AG04450 (cell line): ENCODE data around the gene NEK11. TPM values are rescaled to one million over a fixed set of nuclear protein-coding genes. Genes with fewer than 3 reads are reported as not detected.

Experiments
- CTCF ChIA-PET: fragments of 300-600, 350-600 bp; formaldehyde crosslinking; extraction: SDS; loops from one replicate; lab custom pipeline; 2022; ENCODE audit warnings: antibody characterized with exemption, inconsistent platforms; lab: Charles Lee
- POLR2A ChIA-PET: fragments of 350-600 bp; formaldehyde crosslinking; extraction: SDS; loops from one replicate; lab custom pipeline; 2021; ENCODE audit warnings: antibody characterized with exemption, inconsistent platforms; lab: Yijun Ruan, JAX
- DNase-seq: peaks from one replicate; pipeline ENCODE4 v3.0.0-alpha.2; 2011; ENCODE audit warnings: low read depth, low spot score
- H3K27ac ChIP-seq: one replicate; pipeline ENCODE4 v1.5.1; 2012; ENCODE audit warnings: low read depth, low read length, control low read depth
- H3K27me3 ChIP-seq: one replicate; pipeline ENCODE4 v1.6.0; 2012; ENCODE audit warnings: low read length; ENCODE audit not compliant: control insufficient read depth, insufficient read depth
- H3K4me3 ChIP-seq: 2 replicates; pipeline ENCODE4 v1.5.1; 2011; ENCODE audit warnings: mild to moderate bottlenecking, low read depth, low read length, control low read depth
- H3K9me3 ChIP-seq: 2 replicates; pipeline ENCODE4 v1.5.1; 2012; ENCODE audit warnings: low read length; ENCODE audit not compliant: control insufficient read depth, insufficient read depth
- CTCF ChIP-seq: IDR thresholded peaks from 2 replicates; pipeline ENCODE4 v1.5.1; 2011; ENCODE audit warnings: low read depth, low read length, control low read depth, inconsistent platforms
- polyA plus RNA-seq: library from polyadenylated mRNA; depleted of rRNA; stranded (reverse); fragments of >200 nt; gene quantifications from 2 replicates; pipeline ENCODE4 v1.2.3, GENCODE V29; 2011

The NEK11 gene
- polyA plus RNA-seq, 1 experiment: 4.0 TPM

DNA sequence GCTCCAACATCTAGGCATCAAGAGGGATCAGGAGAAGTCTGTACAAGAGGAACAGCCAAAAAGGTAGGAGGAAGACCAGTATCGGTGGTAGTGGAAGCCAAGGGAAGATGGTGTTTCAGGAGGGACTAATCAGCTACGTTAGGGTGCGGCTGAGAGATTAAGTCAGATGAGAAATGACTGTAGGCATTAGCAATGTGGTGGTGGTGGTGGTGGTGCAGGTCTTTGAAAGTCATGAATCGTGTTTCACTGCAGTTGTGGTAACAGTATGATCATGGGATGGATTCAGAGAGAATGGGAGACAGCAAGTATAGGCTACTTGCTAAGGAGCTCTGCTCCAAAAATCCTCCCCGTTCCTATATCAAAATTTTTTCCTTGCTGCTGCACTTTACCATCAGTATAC is 35.6 kb upstream of the NEK11 start:
- Histone ChIP-seq H3K9me3 (no peaks in the 10 kb centered on the region), H3K4me3 (no peak overlapping the region), H3K27me3 (no peaks in the 10 kb centered on the region), H3K27ac (no peak overlapping the region)
- CTCF ChIA-PET: no interaction called here
- DNase-seq: no peak
- no peak for TF ChIP-seq CTCF
- POLR2A ChIA-PET: no interaction called here

GRCh38 chr3:130992344-130992743 is 34.3 kb upstream of the NEK11 start:
- Histone ChIP-seq H3K4me3 (no peak overlapping the region), H3K27ac (no peak overlapping the region), H3K27me3 (no peaks in the 10 kb centered on the region), H3K9me3 (no peaks in the 10 kb centered on the region)
- ChIA-PET POLR2A (no interaction called here), CTCF (no interaction called here)
- no peak for TF ChIP-seq CTCF
- no peak for DNase-seq

- DNase-seq: no peak
- CTCF ChIA-PET: no interaction called here
- no peak overlapping the region for H3K4me3 ChIP-seq
- no peak for TF ChIP-seq CTCF
- H3K27ac ChIP-seq: no peak overlapping the region
- POLR2A ChIA-PET: interaction anchor here (1.5 kb wide), 1 partner anchor 103 kb away, joined by 3 read pairs; the partner anchor contains the start of gene ATP2C1
- no peaks in the 10 kb centered on the region for H3K9me3 ChIP-seq
- H3K27me3 ChIP-seq: no peaks in the 10 kb centered on the region
Observed at GRCh38 chr3:130997289-130997688, 29.4 kb upstream of the NEK11 start.

DNA sequence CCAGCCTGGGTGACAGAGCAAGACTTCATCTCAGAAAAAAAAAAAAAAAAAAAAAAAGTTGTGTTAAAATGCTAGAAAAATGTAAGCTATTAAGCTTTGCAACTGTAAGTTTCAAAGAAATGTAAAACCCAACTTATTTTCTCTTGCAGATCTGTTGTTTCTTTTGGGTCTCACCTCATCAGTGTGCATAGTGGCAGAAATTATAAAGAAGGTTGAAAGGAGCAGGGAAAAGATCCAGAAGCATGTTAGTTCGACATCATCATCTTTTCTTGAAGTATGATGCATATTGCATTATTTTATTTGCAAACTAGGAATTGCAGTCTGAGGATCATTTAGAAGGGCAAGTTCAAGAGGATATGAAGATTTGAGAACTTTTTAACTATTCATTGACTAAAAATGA is 25.6 kb upstream of the NEK11 start:
- H3K27ac ChIP-seq: no peak overlapping the region
- no peak for TF ChIP-seq CTCF
- no peak overlapping the region for H3K4me3 ChIP-seq
- ChIA-PET POLR2A (no interaction called here), CTCF (interaction anchor here (0.6 kb wide), 2 partner anchors 220 to 520 kb away, joined by 3 read pairs; no protein-coding TSS in a partner anchor)
- DNase-seq: no peak
- no peaks in the 10 kb centered on the region for H3K9me3 ChIP-seq
- H3K27me3 ChIP-seq: no peaks in the 10 kb centered on the region

GRCh38 chr3:131004603-131005002 is 22.1 kb upstream of the NEK11 start:
- ChIA-PET POLR2A (no interaction called here), CTCF (no interaction called here)
- H3K27ac ChIP-seq: no peak overlapping the region
- DNase-seq: no peak
- TF ChIP-seq CTCF: no peak
- H3K9me3 ChIP-seq: no peaks in the 10 kb centered on the region
- H3K4me3 ChIP-seq: no peak overlapping the region
- no peaks in the 10 kb centered on the region for H3K27me3 ChIP-seq
